A673 (cell line): ENCODE data around the gene MGMT.

Experiments
- EZH2 ChIP-seq: fragments of 200-600 bp; sonication (generic); IDR thresholded peaks from 2 replicates; pipeline ENCODE4 v1.6.1; 2017; ENCODE audit warnings: borderline replicate concordance, low read depth, mild to moderate bottlenecking, mixed read lengths, antibody characterized with exemption, low read length; ENCODE audit not compliant: poor library complexity, severe bottlenecking
- TF ChIP-seq, protein P1 (sequence below): fragments of 300-800, 200-600 bp; sonication (generic); conservative IDR thresholded peaks from 2 replicates; pipeline ENCODE4 v1.5.1; 2017; ENCODE audit warnings: low read depth, mild to moderate bottlenecking, antibody characterized with exemption, low read length, moderate library complexity, mixed read lengths

DNA sequence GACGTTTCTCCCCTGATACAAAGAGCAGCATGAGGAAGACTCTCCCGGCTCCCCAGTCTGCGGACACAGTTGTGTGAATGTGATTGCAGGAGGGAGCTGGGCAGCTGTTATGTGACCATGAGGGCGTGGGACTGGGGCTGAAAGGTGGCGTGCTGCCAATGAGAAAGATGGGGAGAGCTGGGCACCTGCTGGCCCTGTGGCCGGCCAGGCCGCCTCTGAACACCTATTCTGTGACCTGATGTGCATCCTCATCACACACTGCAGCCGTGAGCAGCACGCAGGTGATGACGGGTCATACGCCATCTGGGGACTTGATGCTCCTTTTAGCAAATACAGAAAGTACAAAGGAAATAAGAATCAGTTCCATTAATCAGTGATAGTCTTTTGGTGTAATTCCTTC, 86.9 kb downstream of the MGMT start:
- TF ChIP-seq, protein P1, sequence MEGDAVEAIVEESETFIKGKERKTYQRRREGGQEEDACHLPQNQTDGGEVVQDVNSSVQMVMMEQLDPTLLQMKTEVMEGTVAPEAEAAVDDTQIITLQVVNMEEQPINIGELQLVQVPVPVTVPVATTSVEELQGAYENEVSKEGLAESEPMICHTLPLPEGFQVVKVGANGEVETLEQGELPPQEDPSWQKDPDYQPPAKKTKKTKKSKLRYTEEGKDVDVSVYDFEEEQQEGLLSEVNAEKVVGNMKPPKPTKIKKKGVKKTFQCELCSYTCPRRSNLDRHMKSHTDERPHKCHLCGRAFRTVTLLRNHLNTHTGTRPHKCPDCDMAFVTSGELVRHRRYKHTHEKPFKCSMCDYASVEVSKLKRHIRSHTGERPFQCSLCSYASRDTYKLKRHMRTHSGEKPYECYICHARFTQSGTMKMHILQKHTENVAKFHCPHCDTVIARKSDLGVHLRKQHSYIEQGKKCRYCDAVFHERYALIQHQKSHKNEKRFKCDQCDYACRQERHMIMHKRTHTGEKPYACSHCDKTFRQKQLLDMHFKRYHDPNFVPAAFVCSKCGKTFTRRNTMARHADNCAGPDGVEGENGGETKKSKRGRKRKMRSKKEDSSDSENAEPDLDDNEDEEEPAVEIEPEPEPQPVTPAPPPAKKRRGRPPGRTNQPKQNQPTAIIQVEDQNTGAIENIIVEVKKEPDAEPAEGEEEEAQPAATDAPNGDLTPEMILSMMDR = no peak
- TF ChIP-seq EZH2 = no peak
